Fibroblast of lung (primary cell): ENCODE results near the gene ECT2.

Source experiments
- CTCF ChIP-seq, 2 donors: IDR thresholded peaks in 1 of 2; conservative IDR thresholded peaks in 1 of 2; 1 replicate in 1 of 2; 2 replicates in 1 of 2; pipeline ENCODE4 v1.5.1; 2011 to 2012; ENCODE audit warnings: low read length in 2 of 2, control low read depth in 1 of 2, inconsistent platforms in 1 of 2, low read depth in 1 of 2, mild to moderate bottlenecking in 1 of 2
- EZH2 ChIP-seq: IDR thresholded peaks from 2 replicates; pipeline ENCODE4 v1.5.1; 2012; ENCODE audit warnings: low read length, control low read depth, mild to moderate bottlenecking; ENCODE audit errors: missing control alignments

- TF ChIP-seq CTCF (conservative IDR thresholded peaks at IDR 0.05 in 1 of 2, IDR thresholded peaks at IDR 0.05 in 1 of 2; ENCODE audit: low read depth in 1 of 2, low read length in 2 of 2): no peak
- no peak for TF ChIP-seq EZH2
Measured at GRCh38 chr3:172707030-172707429, 43.5 kb upstream of the ECT2 start.
